Pancreas (tissue), 10 donors: ENCODE measurements around the gene BLOC1S2. TPM values are rescaled to one million over a fixed set of nuclear protein-coding genes. Genes with fewer than 3 reads are reported as not detected.
"Not testable (repeated sequence)": the region's sequence is repeated elsewhere in the genome, so short reads cannot be mapped to it uniquely, and the experiment has no call there.

ENCODE experiments used
- ATAC-seq, 4 donors: fragments of 200-7000 bp; cut with Tn5 transposase; one replicate each; pipeline versions ENCODE4 v1.8.0 to v1.9.1; 2020; ENCODE audit warnings: mild to moderate bottlenecking in 4 of 4, moderate library complexity in 4 of 4
- DNase-seq, 6 donors: peaks; one replicate each; pipeline ENCODE4 v3.0.0-alpha.2; 2020
- FAIRE-seq: peaks from 2 replicates; lab custom pipeline; 2012; peaks lifted over from hg19 to GRCh38; lab: Jason Lieb, UNC
- H3K27ac ChIP-seq, 4 donors: fragments of 200-600 bp; sonication (generic); 1 replicate in 3 of 4; 2 replicates in 1 of 4; pipeline versions ENCODE4 v1.5.0 to v1.8.0; 2020
- H3K27me3 ChIP-seq, 4 donors: fragments of 200-600 bp; one replicate each; pipeline ENCODE4 v1.8.0; 2021
- H3K36me3 ChIP-seq, 3 donors: fragments of 200-600 bp; sonication (generic) in 1 of 3; one replicate each; pipeline versions ENCODE4 v1.5.0 to v1.8.0; 2020 to 2021
- H3K4me1 ChIP-seq, 3 donors: fragments of 200-600 bp; one replicate each; pipeline ENCODE4 v1.8.0; 2021
- H3K4me3 ChIP-seq, 4 donors: fragments of 200-600 bp; sonication (generic) in 2 of 4; one replicate each; pipeline versions ENCODE4 v1.5.0 to v1.8.0; 2020 to 2021
- H3K9me3 ChIP-seq, 4 donors: fragments of 200-600 bp; one replicate each; pipeline ENCODE4 v1.8.0; 2021
- CTCF ChIP-seq, 4 donors: fragments of 200-600 bp; sonication (generic) in 3 of 4; IDR thresholded peaks; one replicate each; pipeline versions ENCODE4 v1.5.0 to v1.8.0; 2021; ENCODE audit warnings: antibody characterized with exemption in 4 of 4
- WGBS, 2 donors: extraction: QIAGEN DNeasy Blood & Tissue Kit; methylation state at CpG; one replicate each; pipeline ENCODE4 v1.1.7; 2013; 5-methylcytosine and 5-hydroxymethylcytosine counted together
- intact Hi-C, 3 donors: fragments of 100-400 bp; cut with DNase I; formaldehyde crosslinking; loops; one replicate each; pipeline versions ENCODE4 v1.11.1 to v1.14.2; 2022
- polyA plus RNA-seq, 2 donors: library from polyadenylated mRNA; stranded (reverse); fragments of 200-250 nt; gene quantifications; one replicate each; pipeline ENCODE4 v1.2.3, GENCODE V29; 2013
- total RNA-seq, 6 donors: library from RNA; stranded (reverse); fragmentation: NEBNext Ultra II Directional in 4 of 6; extraction: Animal tissue kit (Norgen Biotek cat#: 25700) in 4 of 6; gene quantifications; one replicate each; pipeline versions ENCODE4 v1.2.1 to v1.2.4, GENCODE V29; 2021 to 2023
- donor health status: healthy with polysubstance abuse.
- donor health status: DM: no; HTN: no; CAD: no; lungs with moderate emphysema.
- donor health status: DM: no; HTN: no; CAD: no.
- donor health status: control.
- donor health status: control.
- donor health status: Bipolar disorder and iron deficiency.
- donor health status: DM: yes; HTN: yes; CAD: no.
- donor health status: DM: no; HTN: no; CAD: no.
- donor health status: DM: no; HTN: no; CAD: no.
- donor health status: DM: yes; HTN: yes; CAD: no.

Gene BLOC1S2
- total and polyA plus RNA-seq, 8 donors = 11.7 to 30.4 (median 13.7) TPM

- intact Hi-C loops = no loop called here
- Histone ChIP-seq H3K9me3 (no peaks in the 10 kb centered on the region), H3K36me3 (no peaks in the 10 kb centered on the region), H3K4me1 (peaks cover 0 to 10% (median 0%) of the 10 kb centered on the region in 3 donors), H3K27me3 (no peaks in the 10 kb centered on the region), H3K4me3 (no peak overlapping the region), H3K27ac (no peak overlapping the region)
- DNase-seq (no peak), FAIRE-seq (no peak), ATAC-seq (no peak)
- TF ChIP-seq CTCF (IDR thresholded peaks at IDR 0.05) = no peak
- 61 to 69% methylated on average over 5 of the region's 5 CpGs for WGBS, 2 donors
These were observed 1.7 kb upstream of the BLOC1S2 start for GRCh38 chr10:100288196-100288595.

GRCh38 chr10:100287756-100288155 is 1.3 kb upstream of the BLOC1S2 start:
- intact Hi-C loops = no loop called here
- Histone ChIP-seq H3K9me3 (no peaks in the 10 kb centered on the region), H3K4me1 (peaks cover 0 to 10% (median 0%) of the 10 kb centered on the region in 3 donors), H3K4me3 (no peak overlapping the region), H3K27me3 (no peaks in the 10 kb centered on the region), H3K36me3 (no peaks in the 10 kb centered on the region), H3K27ac (no peak overlapping the region)
- 96 to 100% methylated on average over 6 of the region's 6 CpGs for WGBS, 2 donors
- TF ChIP-seq CTCF (IDR thresholded peaks at IDR 0.05) = no peak
- no peak for DNase-seq
- no peak for FAIRE-seq
- no peak for ATAC-seq

GRCh38 chr10:100285326-100285725 is 1.2 kb downstream of the BLOC1S2 start:
- 87 to 92% methylated on average over 12 of the region's 12 CpGs for WGBS, 2 donors
- H3K36me3 ChIP-seq, ATAC-seq, DNase-seq, H3K9me3 ChIP-seq, FAIRE-seq, intact Hi-C loops, H3K4me1 ChIP-seq, H3K27me3 ChIP-seq: not testable (repeated sequence)
- Histone ChIP-seq H3K4me3 (peak overlapping the region in 1 of 4 donors; percentile 91), H3K27ac (peak overlapping the region in 2 of 4 donors; percentile 74 to 88)

GRCh38 chr10:100282907-100283306 is 3.6 kb downstream of the BLOC1S2 start:
- no peak for TF ChIP-seq CTCF (IDR thresholded peaks at IDR 0.05)
- Histone ChIP-seq H3K27ac (no peak overlapping the region), H3K27me3 (no peaks in the 10 kb centered on the region), H3K36me3 (peaks cover 0 to 16% (median 5%) of the 10 kb centered on the region in 3 donors), H3K9me3 (no peaks in the 10 kb centered on the region), H3K4me3 (no peak overlapping the region), H3K4me1 (peaks cover 0 to 10% (median 0%) of the 10 kb centered on the region in 3 donors)
- no peak for FAIRE-seq
- no peak for DNase-seq
- intact Hi-C loops = no loop called here
- no peak for ATAC-seq
- WGBS, 2 donors = 93 to 96% methylated on average over 3 of the region's 3 CpGs

GRCh38 chr10:100276971-100277370 is 9.5 kb downstream of the BLOC1S2 start:
- intact Hi-C loops, H3K27me3 ChIP-seq, H3K9me3 ChIP-seq, H3K4me1 ChIP-seq, ATAC-seq, H3K4me3 ChIP-seq, FAIRE-seq, H3K27ac ChIP-seq, DNase-seq: not testable (repeated sequence)
- 81 to 89% methylated on average over 8 to 22 of the region's 31 CpGs for WGBS, 2 donors
- peaks cover 0 to 16% (median 5%) of the 10 kb centered on the region in 3 donors for H3K36me3 ChIP-seq
